Fibroblast of gingiva (primary cell): ENCODE measurements around the gene TMEM117.
A peak's percentile ranks its signal among the peaks of the same experiment; 100 is the strongest.

Experiments
- DNase-seq: peaks from one replicate; pipeline ENCODE4 v3.0.0-alpha.2; 2011; ENCODE audit warnings: low read depth

Gene TMEM117

DNA sequence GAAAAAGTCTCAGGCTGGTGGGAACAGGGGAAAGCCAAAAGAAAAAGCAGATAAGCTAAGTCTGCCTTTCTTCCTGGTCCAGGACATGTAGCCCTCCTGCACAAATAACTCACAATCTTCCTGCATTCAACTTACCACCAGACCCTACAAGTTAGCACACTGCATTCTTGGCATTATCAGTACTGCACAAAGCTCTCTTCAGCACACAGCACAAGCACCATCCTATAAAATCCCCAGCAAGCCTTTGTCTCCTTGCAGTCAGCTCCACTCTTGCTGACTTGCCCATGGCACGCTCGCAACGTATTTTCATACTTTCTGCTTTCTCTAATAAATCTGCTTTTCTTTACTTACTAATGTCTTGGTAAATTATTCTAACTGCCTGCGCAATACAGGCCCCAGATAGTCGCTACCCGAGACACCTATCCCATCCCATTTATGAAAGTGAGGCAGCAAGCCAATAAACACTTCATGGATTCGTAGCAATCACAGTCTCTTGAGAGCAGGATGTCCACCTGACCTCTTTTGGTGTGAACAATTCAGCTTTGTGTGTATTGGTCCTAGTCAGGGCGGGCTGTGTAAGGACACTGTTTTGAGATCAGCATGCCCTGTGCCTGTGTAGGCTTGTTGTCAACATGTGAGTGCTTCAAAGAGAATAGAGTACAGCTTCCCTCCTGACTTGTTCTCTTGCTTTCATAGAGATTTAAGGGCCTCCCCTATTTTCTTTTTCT, 49.0 kb downstream of the TMEM117 start:
- no peak for DNase-seq

DNA sequence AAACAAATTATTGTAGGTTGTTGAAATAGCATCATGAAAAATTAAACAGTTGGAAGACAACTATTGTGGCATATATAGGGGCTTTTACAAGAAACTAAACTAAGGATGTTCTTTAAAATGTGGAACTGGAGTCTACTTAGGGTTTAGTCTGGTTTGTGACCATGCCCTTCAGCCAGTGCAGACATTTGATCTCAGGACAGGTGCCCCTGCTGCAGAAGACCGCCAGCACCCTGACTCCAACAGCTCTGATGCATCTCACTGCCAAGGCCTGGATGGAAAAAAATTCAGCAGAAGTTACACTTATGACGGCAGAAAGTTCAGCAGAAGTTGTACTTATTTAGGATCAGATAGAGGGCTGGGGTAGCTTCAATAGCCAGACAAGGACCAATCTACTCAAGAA, 51.5 kb downstream of the TMEM117 start:
- no peak for DNase-seq

DNA sequence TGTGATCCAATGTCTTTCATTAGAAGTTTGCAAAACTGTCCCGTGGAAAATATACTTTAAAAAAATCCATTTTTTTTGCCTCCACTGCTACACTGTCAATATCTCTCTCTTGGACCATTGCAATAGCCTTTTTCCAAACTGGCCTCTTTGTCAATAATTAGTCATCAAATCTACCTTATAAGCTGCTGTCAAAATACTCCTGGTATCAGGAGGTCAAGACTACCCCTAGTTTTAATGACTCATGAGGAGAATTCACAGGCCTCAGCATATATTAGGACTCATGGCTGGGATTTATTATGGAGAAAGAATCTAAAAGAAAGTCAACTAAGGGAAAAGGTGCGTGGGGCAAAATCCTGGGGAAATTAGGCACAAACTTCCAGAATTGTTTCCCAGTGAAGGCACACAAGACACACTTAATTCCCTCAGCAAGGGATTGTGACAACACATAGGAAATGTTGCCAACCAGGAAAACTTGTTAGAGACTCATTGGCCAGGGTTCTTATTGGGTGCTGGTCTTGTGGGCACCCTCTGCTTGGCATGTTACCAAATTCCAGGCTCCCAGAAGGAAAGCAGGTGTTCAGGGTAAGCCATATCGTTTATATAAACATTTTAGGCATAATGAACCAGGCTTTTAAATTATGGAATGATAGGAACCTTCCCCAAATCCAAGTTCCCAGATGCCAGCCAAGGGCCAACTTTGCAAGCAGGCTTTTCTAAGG, 56.1 kb downstream of the TMEM117 start:
- DNase-seq: no peak

DNA sequence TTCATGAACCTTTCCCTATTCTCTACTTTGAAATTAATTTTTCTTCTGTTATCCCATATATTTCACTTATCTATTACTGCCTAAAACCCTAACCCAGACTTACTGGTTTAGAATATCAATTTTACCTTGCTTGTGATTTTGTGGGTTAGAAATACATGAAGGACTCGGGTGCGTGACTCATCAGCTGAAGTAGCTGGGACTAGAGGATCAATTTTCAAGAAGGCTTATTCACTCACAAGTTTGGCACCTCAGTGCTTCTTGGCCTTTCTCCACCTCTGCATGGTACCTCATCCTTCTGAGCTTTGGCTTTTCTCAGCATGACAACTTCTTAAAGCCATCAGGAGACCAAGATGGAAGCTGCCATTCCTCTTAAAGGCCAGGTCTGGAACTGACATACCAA, 57.8 kb downstream of the TMEM117 start:
- peak; percentile 51 for DNase-seq

DNA sequence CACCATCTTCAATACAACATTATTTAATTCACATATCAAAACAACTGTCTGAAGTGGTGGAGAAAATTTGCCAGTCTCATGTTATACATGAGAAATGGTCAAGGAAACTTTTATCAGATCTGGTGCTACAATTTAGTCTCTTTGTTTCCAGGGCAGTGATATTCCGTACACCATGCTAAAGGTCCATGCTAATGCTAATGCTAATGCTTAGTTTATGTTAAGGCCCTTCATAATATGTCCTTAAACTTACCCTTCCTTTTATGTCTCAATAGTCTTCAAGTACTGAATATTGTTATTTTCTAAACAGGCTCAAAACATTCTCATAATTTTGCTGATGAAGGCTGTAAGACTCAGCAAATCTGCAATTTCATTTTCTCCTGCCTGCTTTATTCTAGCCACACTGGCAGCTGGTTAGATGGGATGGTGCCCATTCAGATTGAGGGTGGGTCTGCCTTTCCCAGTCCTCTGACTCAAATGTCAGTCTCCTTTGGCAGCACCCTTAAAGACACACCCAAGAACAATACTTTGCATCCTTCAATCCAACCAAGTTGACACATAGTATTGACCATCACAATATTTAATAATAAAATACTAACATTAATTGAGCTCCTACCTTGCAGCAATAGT, 59.8 kb downstream of the TMEM117 start:
- DNase-seq: no peak

DNA sequence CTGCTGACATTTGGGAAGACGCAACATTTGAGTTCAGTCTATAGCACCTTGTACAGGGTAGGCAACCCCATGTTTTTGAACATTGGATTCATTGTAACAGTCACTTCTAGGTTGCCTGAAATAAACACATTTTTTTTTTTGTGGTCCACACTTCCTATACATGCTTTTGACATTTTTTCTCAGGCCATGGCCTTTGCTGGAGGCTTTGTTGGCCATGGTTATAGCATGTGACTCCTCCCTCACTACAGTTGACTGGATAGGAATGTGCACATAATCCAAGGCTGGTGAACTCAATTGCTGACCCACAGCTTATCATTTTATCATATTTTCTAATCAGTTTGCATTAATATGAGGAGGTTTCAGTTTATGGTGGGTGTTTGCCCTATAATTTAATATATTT, 60.6 kb downstream of the TMEM117 start:
- DNase-seq: no peak

DNA sequence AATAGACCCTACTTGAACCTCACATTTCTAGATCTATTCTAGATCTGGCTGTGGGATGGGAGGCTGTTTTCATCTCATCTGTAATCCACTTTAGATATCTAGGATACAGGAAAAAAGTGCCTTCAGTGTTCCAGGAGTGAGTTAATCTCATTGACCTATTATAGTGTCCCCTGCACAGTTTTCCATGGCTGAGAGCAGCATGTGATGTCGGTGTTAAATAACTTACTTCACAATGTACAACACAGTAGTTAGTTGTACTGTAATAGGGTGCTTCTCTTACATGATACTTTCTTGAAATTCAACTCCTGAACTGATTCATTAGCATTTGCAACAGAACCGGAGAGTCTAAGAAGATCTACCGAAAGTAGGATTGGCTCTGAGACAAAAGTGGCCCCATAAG, 62.6 kb downstream of the TMEM117 start:
- no peak for DNase-seq

DNA sequence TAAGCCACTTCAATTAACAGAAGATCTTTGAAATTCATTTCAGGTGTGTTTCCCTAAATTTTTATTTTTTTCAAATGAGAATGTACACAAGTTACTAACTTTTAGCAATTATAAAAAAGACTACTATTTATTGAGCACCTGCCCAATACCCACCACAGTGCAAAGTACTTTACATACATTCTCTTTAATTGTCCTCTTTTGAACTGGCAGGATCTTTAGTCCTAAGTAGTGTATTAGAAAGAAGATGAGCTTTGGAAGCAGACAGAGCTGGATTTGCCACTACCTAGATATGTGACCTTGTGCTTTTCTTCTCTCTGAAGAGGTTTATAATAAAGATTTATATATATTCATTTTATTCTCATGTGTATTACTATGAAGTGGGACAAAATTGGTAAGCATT, 63.7 kb downstream of the TMEM117 start:
- no peak for DNase-seq

DNA sequence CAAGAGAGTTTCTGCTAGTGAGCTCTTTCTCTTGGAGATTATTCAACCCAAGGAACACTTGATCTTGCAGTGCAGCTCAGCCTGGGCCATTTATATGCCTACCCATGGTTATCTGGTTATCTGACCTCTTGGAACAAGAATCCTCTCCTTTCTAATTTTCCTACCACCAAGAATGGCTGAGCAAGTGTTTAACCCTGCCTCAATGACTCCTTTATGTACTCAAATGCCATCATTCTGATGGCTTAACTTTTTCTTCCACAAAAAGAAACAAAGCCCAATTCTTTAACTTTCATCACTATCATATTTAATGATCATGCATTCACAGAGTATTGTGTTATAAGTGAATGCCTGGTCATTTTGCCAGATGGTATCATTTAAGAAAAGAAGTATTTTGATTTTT, 67.8 kb downstream of the TMEM117 start:
- DNase-seq: no peak

DNA sequence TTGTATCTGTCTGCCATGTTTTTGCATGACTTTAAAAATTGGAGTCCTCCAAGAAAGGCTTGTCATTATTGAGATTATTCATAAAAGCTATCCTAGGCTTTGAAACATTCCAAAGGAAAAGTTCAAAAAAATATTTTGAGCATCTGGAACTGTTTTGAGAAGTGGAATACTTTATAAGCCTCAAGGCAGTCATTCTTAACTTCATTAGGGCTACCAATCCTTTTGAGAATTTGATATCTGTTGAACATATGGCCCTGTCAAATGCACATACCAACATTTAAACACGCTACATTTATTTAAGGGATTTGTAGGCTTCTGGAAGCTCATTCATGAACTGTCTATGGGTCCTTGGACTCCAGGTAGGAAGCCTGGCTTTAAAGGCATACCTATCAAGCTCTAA, 77.0 kb downstream of the TMEM117 start:
- DNase-seq: peak; percentile 29

DNA sequence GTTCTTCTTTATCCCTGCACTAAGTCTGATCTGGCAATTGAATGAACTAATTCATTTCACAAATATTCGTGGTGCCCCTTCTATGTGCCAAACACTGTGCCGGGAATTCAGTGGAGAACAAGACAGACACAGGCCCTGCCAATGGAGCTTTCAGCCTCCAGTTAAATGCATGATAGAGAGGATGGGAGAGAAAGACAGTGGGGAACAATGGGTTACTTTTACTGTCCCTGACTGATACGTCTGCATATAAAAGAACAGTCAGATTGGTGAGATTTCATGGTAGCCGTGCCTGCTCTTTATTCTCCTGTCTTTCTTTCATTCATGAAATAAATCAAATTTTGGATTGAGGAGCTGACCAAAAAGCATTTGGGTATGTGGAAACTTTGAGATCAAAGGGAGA, 78.5 kb downstream of the TMEM117 start:
- DNase-seq: no peak

DNA sequence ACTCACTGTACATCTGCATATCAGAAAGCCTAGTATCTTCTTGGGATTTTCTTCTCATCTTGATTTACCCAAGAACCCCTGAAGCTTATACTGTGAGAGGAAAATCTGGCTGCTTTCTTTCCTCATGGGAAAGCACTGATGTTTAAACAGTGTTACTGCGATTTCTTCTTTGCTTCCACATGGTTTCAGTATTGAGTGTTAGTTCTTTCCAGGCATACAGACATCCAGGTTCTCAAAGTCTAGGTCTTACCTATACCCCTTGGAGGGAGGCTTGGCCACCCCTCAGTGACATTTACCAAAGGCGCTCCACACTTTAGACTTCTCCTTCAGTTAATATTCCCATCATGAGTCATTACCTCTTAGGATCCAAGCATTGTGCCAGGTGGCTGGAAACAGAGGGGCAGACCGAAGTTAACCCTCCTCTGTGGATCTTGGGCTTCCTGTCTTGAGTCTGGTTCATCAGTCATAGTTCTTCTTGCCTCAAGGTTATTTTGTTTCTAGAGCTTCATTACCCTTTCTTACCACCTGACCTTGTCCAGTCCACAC, 79.1 kb downstream of the TMEM117 start:
- DNase-seq: no peak

DNA sequence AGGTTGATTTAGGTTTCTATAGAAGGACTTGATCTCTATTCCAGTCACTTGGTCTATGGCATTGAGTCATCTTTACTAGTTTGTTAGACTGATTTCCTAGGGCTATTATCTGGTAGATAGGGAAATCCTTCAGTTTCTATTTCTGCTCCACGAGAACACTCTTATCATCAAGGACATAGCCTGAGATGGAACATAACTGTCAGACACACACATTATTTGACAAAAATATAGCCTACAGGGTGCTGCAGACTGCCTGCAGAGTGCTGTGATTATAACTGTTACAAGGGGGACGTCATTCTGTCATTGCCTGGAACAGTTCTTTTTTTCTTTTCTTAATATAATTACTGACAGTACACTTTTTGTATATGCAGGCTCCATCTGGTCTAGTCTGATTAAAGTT, 82.0 kb downstream of the TMEM117 start:
- no peak for DNase-seq

DNA sequence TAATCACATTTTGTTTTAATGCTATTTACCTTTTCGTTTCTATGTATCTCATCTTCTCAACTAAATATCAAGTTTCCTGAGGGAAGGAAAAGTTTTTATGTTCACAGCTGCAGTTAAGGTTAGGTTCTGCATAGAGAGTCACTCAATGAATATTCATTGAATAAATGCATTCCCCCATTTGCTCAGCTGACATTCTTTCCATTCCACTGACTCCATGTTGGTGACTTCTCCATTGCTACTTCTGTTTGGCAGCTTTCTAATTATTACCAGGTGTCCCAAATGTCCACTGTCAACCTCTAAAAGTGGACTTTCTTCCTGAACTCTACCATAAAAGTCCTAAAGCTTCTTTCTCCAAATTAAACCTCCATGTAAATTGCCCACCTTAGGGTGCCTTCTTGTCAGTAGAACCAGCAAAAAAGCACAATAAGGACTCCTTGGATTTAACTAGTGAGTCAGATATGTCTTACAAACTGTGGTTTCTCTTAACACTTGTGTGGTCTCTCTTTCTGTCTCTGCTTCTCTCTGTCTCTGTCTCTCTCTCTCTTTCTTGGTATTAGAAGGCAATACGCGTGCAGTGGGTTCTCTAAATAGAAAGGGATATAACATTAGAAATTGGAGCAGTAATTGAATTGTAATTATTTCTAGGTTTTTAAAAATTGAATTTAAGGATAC, 85.9 kb downstream of the TMEM117 start:
- peak; percentile 38 for DNase-seq

DNA sequence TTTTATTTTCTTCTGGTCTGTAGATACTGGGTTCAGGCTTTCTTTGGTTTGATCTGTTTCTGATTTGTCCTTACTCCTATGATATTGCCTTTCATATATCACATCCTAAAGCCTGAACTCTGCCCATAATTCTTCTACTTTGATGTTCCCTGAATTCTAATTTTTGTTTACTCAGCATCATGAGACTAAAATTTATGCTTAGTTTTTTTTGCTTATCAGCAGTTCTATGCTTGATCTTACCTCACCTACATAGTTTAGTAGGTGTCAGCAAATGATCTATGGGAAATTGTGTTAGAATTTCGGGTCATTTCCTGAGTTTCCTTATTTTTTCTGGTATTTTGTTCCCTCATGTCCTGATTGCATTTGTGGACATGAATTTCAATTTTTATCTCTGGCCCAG, 94.2 kb downstream of the TMEM117 start:
- no peak for DNase-seq

DNA sequence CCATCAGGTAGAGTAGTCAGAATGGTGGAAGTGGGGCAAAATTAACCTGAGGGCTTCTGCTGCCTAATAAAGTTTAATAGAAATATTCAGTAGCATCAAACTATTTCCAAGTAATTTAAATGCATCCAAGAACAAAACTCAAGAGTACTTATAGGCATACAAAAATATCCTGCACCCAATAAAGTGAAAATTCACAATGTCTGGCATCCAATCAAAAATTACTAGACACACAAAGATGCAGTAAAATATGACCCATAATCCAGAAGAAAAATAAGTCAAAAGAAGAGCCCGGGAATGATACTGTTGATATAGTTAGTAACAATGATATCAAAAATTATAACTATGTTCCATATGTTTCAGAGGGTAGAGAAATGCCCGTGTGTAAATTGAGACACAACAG, 95.3 kb downstream of the TMEM117 start:
- DNase-seq: no peak

DNA sequence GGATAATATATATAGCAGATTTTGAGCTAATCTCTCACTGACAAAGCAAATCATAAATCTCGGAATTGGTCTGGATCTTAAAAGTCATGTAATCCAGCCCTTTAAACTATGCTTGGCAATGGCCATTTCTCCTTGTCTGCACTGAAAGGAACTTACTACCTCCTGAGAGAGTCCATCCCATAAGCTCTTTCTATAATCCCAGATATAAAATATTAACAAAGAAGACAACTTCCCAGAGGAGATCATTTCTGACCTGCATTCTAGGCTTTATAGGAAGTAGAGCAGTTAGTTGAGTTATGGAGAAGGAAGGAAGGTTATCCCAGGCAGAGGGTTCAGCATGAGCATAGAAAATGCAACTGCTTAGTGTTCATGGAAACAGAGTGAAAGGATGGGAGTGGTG, 99.7 kb downstream of the TMEM117 start:
- no peak for DNase-seq

DNA sequence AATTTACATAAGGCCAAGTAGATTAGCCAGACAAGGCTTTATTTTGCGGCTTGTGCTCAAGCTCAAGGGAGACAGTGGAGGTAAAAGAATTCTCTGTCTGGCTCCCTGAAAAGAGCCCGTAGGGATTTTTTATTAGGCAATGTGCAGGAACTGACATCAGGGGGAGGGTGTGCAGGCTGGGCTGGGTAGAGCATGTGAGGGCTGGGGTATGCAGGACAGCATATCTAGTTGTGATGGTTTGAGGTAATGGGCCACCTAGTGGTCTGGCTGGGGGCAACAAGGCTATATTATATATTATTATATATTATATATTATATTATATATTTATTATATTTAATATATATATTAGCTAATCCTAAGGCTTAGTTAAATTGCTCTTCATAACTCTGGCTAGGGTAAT, 102.1 kb downstream of the TMEM117 start:
- DNase-seq: no peak

DNA sequence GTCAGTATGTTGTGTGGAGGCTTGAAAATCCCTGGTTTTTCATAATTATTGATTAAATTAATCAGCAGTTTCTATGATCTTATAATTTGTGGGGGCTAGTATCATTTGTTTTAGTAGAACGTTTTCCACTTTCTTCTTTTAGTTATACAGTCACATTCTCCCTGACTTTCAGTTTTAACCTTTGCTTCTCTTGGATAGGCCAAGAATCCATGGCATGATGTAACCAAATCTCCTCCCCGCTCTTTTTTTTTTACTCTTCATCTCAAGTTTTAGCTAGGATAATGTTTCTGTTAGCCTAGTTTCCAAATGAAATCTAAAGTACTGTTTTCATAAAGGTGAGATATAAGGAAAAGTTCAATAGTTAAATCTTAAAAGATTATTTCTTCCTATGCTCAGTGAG, 106.5 kb downstream of the TMEM117 start:
- no peak for DNase-seq

DNA sequence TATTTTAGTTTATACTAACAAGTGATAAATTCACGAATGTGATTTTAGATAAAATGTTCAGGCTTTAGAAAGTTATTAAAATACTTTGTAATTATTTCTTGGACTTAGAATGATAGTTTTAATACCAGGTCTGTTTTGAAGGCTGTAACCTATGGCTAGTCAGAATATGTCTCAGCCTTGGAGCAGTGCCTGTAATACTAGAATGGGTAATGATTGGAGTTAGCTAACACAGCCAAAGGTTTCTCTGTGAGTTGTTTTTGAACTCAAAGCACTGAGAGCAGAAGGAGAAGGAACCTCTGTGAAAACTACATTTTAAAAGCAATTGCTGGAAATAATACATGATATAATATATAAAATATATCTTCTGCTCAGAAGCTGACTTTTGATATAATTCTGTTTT, 110.1 kb downstream of the TMEM117 start:
- DNase-seq: no peak

DNA sequence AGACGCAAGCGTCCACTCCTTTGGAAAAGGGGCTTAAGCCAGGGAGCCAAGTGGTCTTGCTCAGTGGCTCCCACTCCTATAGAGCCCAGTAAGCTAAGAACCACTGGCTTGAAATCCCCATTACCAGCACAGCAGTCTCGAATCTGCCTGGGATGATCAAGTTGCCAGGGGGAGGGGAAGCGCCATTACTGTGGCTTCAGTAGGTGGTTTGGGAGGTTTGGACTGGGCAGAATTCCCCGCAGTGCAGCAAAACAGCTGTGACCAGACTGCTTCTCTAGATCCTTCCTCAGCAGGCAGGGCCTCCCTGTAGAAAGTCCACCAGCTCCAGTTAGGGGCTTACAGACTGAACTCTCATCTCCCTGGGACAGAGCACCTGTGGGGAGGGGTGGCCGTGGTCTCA, 115.4 kb downstream of the TMEM117 start:
- DNase-seq: no peak

DNA sequence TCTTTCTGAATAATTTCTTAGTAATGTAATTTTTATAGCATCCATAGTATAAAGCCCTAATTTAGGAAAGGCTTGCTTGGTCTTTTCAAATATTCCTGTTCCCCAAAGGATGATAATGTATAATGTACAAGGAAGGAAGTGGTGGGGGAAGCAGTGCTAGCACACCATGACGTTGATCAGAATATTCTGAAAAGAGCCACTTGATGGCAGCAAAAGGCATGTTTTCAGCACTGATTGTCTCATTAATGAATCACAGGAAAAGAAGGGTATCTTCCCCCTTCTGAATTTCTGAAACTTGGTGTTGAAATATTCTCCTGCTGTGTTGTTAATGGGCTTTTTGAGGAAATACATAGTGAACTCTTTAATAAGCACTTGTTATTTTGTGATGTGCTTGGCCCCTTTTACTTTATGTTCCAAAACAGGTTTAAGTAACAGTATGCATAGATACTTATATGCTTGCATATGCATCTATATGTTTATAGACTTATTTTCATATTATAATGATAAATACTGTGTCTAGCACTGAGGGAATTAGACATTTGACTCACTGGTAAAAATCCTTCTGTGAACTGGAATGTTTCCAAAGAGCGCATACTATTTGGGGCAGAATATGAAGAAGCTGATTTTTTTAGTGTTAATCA, 122.0 kb downstream of the TMEM117 start:
- DNase-seq: peak; percentile 54
